HEK293 (cell line): ENCODE measurements around the gene FBXL15.

Source experiments
- ZBTB48 ChIP-seq: fragments of 450-650 bp; formaldehyde crosslinking; IDR thresholded peaks from 2 replicates; pipeline ENCODE4 v1.5.1; 2016; ENCODE audit warnings: missing biosample characterization, missing genetic modification characterization
- ZNF16 ChIP-seq: fragments of 450-650 bp; formaldehyde crosslinking; IDR thresholded peaks from 2 replicates; pipeline ENCODE4 v1.5.1; 2016; ENCODE audit warnings: low read depth, missing biosample characterization, missing genetic modification characterization
- ZNF174 ChIP-seq: fragments of 450-650 bp; formaldehyde crosslinking; IDR thresholded peaks from 2 replicates; pipeline ENCODE4 v1.5.0; 2017; ENCODE audit warnings: missing biosample characterization, mild to moderate bottlenecking, missing genetic modification characterization
- ZNF776 ChIP-seq: fragments of 450-650 bp; formaldehyde crosslinking; IDR thresholded peaks from 2 replicates; pipeline ENCODE4 v1.5.0; 2017; ENCODE audit warnings: missing biosample characterization, missing genetic modification characterization, borderline replicate concordance
- ZNF792 ChIP-seq: fragments of 450-650 bp; formaldehyde crosslinking; IDR thresholded peaks from 2 replicates; pipeline ENCODE4 v1.5.1; 2016; ENCODE audit warnings: missing biosample characterization, missing genetic modification characterization
- TF ChIP-seq, protein P1 (sequence below): fragments of 450-650 bp; formaldehyde crosslinking; IDR thresholded peaks from 2 replicates; pipeline ENCODE4 v1.5.1; 2016; ENCODE audit warnings: missing biosample characterization, missing genetic modification characterization
- TF ChIP-seq, protein P2 (sequence below): fragments of 450-650 bp; formaldehyde crosslinking; IDR thresholded peaks from 2 replicates; pipeline ENCODE4 v1.5.1; 2016; ENCODE audit warnings: missing biosample characterization, missing genetic modification characterization, low read depth

DNA sequence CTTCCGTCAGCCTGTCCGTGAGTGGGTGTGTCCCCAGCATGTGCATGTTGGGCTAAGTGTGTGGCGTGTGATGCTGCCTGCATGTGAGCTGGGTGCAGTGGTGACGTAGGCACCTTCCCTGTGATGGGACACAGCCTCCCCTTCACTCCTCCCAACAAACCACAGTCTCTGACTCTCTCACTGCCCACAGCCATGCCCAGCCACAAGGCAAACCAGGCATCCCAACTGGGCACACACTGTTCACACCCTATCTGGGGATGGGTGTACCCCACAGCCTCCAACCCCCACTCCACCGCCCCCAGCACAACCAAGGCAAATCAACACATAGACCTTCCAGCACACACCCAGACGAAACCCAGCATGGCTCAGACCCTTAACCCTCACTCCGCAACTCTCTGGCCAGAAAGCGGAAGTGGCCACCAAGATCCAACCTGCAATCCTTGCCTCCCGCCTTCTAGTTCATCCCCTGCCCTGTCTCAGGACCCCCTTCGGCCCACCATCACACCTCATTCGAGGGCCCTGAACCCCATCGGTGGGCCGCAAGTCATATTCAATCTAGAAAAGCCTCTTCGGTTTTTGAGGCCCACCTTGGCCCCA lies 12.4 kb upstream of the FBXL15 start:
- TF ChIP-seq ZNF174 (tag by site-specific recombination) (no peak), ZNF776 (tag by site-specific recombination) (no peak), ZNF16 (tag by site-specific recombination) (no peak), ZBTB48 (no peak), ZNF792 (no peak)
- TF ChIP-seq, protein P1, sequence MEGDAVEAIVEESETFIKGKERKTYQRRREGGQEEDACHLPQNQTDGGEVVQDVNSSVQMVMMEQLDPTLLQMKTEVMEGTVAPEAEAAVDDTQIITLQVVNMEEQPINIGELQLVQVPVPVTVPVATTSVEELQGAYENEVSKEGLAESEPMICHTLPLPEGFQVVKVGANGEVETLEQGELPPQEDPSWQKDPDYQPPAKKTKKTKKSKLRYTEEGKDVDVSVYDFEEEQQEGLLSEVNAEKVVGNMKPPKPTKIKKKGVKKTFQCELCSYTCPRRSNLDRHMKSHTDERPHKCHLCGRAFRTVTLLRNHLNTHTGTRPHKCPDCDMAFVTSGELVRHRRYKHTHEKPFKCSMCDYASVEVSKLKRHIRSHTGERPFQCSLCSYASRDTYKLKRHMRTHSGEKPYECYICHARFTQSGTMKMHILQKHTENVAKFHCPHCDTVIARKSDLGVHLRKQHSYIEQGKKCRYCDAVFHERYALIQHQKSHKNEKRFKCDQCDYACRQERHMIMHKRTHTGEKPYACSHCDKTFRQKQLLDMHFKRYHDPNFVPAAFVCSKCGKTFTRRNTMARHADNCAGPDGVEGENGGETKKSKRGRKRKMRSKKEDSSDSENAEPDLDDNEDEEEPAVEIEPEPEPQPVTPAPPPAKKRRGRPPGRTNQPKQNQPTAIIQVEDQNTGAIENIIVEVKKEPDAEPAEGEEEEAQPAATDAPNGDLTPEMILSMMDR (tag by site-specific recombination): no peak
- TF ChIP-seq, protein P2, sequence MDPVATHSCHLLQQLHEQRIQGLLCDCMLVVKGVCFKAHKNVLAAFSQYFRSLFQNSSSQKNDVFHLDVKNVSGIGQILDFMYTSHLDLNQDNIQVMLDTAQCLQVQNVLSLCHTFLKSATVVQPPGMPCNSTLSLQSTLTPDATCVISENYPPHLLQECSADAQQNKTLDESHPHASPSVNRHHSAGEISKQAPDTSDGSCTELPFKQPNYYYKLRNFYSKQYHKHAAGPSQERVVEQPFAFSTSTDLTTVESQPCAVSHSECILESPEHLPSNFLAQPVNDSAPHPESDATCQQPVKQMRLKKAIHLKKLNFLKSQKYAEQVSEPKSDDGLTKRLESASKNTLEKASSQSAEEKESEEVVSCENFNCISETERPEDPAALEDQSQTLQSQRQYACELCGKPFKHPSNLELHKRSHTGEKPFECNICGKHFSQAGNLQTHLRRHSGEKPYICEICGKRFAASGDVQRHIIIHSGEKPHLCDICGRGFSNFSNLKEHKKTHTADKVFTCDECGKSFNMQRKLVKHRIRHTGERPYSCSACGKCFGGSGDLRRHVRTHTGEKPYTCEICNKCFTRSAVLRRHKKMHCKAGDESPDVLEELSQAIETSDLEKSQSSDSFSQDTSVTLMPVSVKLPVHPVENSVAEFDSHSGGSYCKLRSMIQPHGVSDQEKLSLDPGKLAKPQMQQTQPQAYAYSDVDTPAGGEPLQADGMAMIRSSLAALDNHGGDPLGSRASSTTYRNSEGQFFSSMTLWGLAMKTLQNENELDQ (tag by site-specific recombination): no peak
